Hematopoietic multipotent progenitor cell treated with erythropoietin and hydrocortisone succinate and interleukin-3 and kit ligand, for 8 days (in vitro differentiated cells): ENCODE results near the gene MATN3.

Source experiments
- DNase-seq: peaks from one replicate; pipeline ENCODE4 v3.0.0-alpha.2; 2015

The MATN3 gene

DNA sequence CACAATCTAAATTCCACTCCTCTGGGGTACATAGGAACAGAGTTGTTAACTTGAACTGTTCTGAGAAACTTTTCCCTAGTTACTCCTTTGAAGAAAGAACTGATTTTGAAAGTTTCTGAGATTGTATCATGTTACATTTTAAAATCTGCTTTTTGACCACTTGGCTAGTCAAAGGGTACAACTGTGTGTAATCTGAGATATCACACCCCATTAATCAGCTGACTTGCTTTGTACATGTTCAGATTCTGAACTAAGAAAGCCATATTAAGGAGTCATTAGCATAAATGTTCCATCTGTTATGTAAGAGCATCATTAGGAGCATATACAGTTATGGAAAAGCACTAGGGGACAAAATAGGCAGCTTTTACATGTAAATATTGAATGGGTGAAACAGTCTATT is 18.7 kb downstream of the MATN3 start:
- DNase-seq: no peak

DNA sequence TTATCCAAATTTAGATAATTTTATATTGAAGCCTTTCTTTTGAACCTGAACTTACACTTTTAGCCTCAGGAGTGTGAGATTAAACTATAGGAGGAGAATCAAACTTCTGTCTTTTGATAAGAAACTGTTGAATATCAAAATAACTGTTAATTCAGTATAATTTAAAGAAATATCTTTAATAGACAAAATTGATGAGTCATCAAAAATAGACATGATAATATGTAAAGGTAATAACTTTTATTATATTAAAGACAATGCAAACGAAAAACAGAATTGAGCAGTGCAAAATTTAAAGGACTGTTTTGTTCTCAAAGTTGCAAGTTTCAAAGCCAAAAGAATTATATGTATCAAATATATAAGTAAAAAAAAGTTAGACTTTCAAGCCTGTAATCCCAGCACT is 20.6 kb downstream of the MATN3 start:
- no peak for DNase-seq

DNA sequence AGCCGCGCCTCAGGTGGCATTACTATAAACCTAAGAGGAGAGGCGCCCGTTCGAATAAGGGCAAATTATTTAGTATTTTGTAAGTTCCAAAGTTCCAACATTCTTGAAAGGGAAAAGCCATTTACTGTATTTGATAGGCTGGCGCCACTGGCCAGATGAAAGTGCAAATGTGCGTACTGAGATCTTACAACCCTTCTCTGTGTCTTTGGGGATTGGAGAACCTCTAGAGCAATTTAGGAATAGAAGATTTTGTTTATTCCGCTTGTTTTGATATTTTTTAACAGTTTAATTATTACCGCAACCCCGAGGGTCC is 22.1 kb downstream of the MATN3 start:
- no peak for DNase-seq

GRCh38 chr2:19989667-19990415 is 22.6 kb downstream of the MATN3 start, which contains the start of gene WDR35:
WDR35 (minus strand) TSS chr2:19990105; CDS start chr2:19990015, 90 bp downstream.
- DNase-seq: peak; percentile 89

GRCh38 chr2:19989342-19989666 is 23.2 kb downstream of the MATN3 start:
- no peak for DNase-seq

DNA sequence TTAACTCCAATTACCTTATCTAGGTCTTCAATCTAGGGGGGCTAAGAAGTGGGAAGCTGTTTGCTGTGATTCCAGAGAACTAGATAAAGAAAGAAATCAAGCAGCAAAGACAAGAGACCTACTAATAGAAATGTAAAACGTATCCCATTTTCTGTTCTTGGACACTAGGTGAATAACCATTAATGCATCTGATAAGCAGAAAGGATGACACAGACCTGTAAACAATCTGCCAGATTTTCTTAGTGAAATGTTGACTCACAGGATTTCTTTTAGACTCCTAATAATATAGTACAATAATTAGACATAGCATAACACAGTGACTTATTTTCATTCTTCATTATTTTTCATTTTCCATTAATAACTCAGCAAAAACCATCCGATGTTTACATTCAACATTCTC is 23.9 kb downstream of the MATN3 start:
- DNase-seq: no peak

- DNase-seq: no peak
Observed at GRCh38 chr2:19987936-19988335, 24.5 kb downstream of the MATN3 start.

DNA sequence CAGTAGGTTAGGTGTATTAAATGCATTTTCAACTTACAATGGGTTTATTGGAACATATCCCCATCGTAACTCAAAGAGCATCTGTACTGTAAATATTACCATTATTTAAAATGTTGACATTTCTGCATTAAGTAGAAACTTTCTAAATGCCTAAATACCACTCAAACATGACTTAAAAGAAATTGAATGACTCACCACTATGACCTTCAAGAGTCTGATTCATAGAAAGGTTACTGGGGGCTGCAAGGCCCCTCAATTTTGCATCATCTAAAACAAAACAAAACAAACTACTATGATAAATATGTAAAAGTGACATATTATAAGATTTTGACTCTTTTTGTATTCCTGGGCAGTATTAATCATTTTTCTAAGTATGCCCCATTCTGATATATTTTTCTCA is 30.2 kb downstream of the MATN3 start:
- no peak for DNase-seq

GRCh38 chr2:19979932-19980331 is 32.5 kb downstream of the MATN3 start:
- no peak for DNase-seq

GRCh38 chr2:19973466-19973865 is 39.0 kb downstream of the MATN3 start:
- no peak for DNase-seq

- no peak for DNase-seq
Observed at GRCh38 chr2:19971691-19972090, 40.8 kb downstream of the MATN3 start.

GRCh38 chr2:19963386-19963785 is 49.1 kb downstream of the MATN3 start:
- no peak for DNase-seq

DNA sequence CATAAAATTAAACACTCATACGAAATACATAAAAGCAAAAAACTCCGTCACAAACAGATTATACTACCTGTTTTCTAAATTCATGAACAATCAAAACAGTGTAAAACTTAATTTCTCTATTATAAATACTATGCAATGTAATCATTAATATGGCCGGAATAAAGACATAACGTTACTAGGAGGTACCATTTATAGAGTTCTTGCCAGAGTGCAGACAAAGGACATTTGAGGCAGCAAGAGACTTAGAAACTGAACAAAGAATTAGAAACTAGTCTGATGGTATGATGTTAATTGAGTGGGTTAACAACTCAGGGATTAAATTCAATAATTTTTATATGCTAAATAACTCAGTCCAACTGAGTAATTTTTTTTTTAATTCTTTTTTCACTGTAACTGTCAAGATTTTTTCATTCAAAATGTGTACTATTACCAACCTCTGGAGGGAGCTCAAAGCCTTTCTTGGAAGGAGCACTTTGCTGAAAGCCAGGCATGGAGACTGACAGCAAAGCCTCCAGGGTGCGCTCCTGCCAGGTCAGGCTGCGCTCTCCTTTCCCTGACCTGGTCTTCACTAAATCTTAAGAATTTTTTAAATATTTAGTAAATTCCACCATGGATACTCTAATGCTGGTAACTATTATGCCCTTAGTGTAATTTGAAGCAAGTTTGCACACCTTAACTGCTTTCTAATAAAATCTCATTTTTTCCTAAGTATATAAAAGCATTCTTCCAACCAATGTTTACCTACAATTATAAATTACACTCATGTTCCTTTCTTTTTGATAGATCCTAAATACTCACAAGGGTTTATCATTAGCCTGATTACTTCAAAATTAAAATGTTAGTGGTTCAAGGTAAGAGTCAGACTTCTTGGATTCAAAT is 56.7 kb downstream of the MATN3 start:
- DNase-seq: peak; percentile 84

- DNase-seq: no peak
Observed at GRCh38 chr2:19949071-19949470, 63.4 kb downstream of the MATN3 start.

DNA sequence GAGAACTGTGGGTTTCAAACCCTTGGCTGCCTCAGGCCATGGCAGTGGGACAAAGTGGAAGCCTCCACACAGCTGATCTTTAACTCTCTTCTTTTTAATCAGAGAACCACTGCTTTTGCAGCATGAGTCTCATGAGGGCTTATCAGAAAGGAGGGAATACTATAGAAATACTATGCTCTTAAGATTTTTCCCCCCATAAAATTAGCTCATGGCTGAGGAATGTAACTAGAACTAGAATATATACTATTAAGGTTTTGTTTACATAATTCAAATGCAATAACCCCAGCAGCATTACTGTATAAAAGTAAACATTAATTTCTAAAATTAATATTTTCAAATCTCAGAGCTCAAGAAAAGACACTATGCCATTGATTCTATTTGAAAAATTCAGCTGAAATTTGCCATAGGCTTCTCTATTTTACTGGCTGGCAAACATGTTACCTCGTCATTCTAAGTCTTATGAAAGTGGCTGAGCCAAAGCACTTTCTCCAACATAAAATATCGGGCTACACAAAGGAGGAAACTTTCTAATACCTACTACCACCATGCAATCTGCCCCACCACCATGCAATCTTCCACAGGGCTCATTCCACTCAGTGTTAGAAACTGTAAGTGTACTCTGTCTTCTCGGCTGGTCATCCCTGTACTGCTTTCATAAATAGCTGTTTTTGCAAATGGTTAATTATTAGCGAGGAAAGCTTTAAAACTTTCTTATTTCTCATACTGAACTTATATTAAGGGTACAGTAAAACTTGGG is 65.1 kb downstream of the MATN3 start:
- no peak for DNase-seq

GRCh38 chr2:19944205-19944845 is 68.1 kb downstream of the MATN3 start:
- DNase-seq: no peak

DNA sequence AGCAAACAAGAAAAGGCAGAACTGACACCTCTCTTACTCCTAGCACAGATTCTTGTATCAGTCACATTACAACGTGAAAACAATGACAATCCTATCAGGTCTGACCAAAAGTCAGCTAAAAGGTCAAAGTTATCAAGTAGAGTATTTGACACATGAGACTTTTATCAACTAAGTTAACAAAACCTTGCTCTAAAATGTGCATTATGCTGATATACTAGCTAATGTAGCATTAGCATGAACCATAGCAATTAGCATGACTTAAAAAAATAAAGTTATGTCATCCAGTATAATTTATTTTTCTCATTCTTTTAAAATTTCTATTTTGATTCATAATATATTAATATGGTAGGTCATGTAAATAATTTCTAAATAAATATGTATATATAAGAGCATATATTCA is 69.3 kb downstream of the MATN3 start:
- peak; percentile 52 for DNase-seq

DNA sequence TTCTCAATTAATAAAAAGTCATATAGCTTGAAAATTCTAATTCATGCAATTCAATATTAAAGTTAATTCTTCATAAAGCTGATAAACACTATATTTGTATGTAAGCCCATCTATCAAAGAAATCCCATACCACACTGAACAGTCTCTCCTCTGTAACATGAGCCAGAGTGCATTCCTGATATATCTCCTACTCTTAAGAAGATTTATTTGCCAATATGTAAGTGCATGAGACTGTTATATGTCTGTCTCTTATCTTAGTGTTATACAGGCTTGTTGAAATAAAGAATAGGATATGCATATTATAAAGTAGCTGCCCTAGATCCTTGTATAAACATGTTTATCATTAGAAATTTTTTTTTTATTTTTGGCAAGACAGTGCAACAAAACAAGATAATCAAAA is 70.3 kb downstream of the MATN3 start:
- no peak for DNase-seq
